CD14-positive monocyte (primary cell): ENCODE results near the gene CDH2. TPM values are rescaled to one million over a fixed set of nuclear protein-coding genes. Genes with fewer than 3 reads are reported as not detected.

Experiments used
- DNase-seq, 3 donors: peaks; one replicate each; pipeline ENCODE4 v3.0.0-alpha.2; 2011 to 2022
- H2AFZ ChIP-seq: 2 replicates; pipeline ENCODE4 v1.6.0; 2012; ENCODE audit warnings: mild to moderate bottlenecking, low read depth, low read length, inconsistent platforms; ENCODE audit not compliant: insufficient read depth, poor library complexity, severe bottlenecking
- H3K27ac ChIP-seq, 2 donors: 1 replicate in 1 of 2; 2 replicates in 1 of 2; pipeline ENCODE4 v1.5.1; 2012 to 2013; ENCODE audit warnings: low read length in 2 of 2, control low read depth in 1 of 2, inconsistent platforms in 1 of 2, low read depth in 1 of 2, mild to moderate bottlenecking in 1 of 2
- H3K27me3 ChIP-seq, 2 donors: one replicate each; pipeline versions ENCODE4 v1.6.0 to v1.6.1; 2011 to 2013; ENCODE audit warnings: low read length in 2 of 2; ENCODE audit not compliant: control insufficient read depth in 2 of 2, insufficient read depth in 2 of 2
- H3K36me3 ChIP-seq, 2 donors: replicated peaks in 1 of 2; 1 replicate in 1 of 2; 2 replicates in 1 of 2; pipeline versions ENCODE4 v1.5.1 to v1.6.1; 2012 to 2013; ENCODE audit warnings: low read length in 2 of 2, control low read depth in 1 of 2, inconsistent platforms in 1 of 2, mild to moderate bottlenecking in 1 of 2; ENCODE audit not compliant: insufficient read depth in 2 of 2, control insufficient read depth in 1 of 2
- H3K4me1 ChIP-seq, 2 donors: 1 replicate in 1 of 2; 2 replicates in 1 of 2; pipeline versions ENCODE4 v1.5.1 to v1.6.1; 2012 to 2013; ENCODE audit warnings: low read length in 2 of 2, control low read depth in 1 of 2, inconsistent platforms in 1 of 2, mild to moderate bottlenecking in 1 of 2, moderate library complexity in 1 of 2; ENCODE audit not compliant: insufficient read depth in 2 of 2, control insufficient read depth in 1 of 2
- H3K4me2 ChIP-seq: replicated peaks from 2 replicates; pipeline ENCODE3; 2012; ENCODE audit warnings: low read length, moderate library complexity, mild to moderate bottlenecking; ENCODE audit not compliant: poor library complexity, severe bottlenecking; ENCODE audit errors: extremely low read depth
- H3K4me3 ChIP-seq, 3 experiments: fragments of 200-600 bp in 1 of 3; sonication (generic) in 1 of 3; replicated peaks in 1 of 3; 1 replicate in 2 of 3; 2 replicates in 1 of 3; pipeline ENCODE4 v1.5.1; 2011 to 2013; ENCODE audit warnings: low read length in 3 of 3, mild to moderate bottlenecking in 3 of 3, control low read depth in 2 of 3, low read depth in 2 of 3, inconsistent platforms in 1 of 3, moderate library complexity in 1 of 3
- H3K79me2 ChIP-seq: 2 replicates; pipeline ENCODE4 v1.6.0; 2012; ENCODE audit warnings: mild to moderate bottlenecking, control low read depth, inconsistent platforms, low read length, moderate library complexity; ENCODE audit not compliant: insufficient read depth
- H3K9ac ChIP-seq: 2 replicates; pipeline ENCODE4 v1.6.0; 2017; ENCODE audit warnings: low read length, mild to moderate bottlenecking; ENCODE audit not compliant: insufficient read depth, poor library complexity, severe bottlenecking
- H3K9me3 ChIP-seq, 2 donors: replicated peaks in 1 of 2; 1 replicate in 1 of 2; 2 replicates in 1 of 2; pipeline versions ENCODE4 v1.5.1 to v1.6.1; 2012 to 2013; ENCODE audit warnings: low read length in 2 of 2, control low read depth in 1 of 2; ENCODE audit not compliant: control insufficient read depth in 1 of 2, insufficient read depth in 1 of 2
- H4K20me1 ChIP-seq: 2 replicates; pipeline ENCODE4 v1.6.0; 2012; ENCODE audit warnings: mild to moderate bottlenecking, low read length, control low read depth, moderate library complexity; ENCODE audit not compliant: insufficient read depth
- H3K27ac Mint-ChIP-seq, 7 donors: one replicate each; pipeline ENCODE4 v1.8.0; 2020; ENCODE audit warnings: mild to moderate bottlenecking in 7 of 7, mixed read lengths in 7 of 7, moderate library complexity in 6 of 7, inconsistent platforms in 2 of 7
- H3K27me3 Mint-ChIP-seq, 3 donors: one replicate each; pipeline ENCODE4 v1.8.0; 2021 to 2022; ENCODE audit warnings: low read depth in 3 of 3, mild to moderate bottlenecking in 3 of 3, mixed read lengths in 3 of 3, moderate library complexity in 3 of 3, inconsistent platforms in 1 of 3
- H3K36me3 Mint-ChIP-seq, 2 donors: one replicate each; pipeline ENCODE4 v1.8.0; 2020; ENCODE audit warnings: mixed read lengths in 2 of 2, inconsistent platforms in 1 of 2, mild to moderate bottlenecking in 1 of 2
- H3K4me1 Mint-ChIP-seq: one replicate; pipeline ENCODE4 v1.8.0; 2020; ENCODE audit warnings: mild to moderate bottlenecking, mixed read lengths
- H3K4me3 Mint-ChIP-seq, 2 donors: one replicate each; pipeline ENCODE4 v1.8.0; 2020; ENCODE audit warnings: mild to moderate bottlenecking in 2 of 2, mixed read lengths in 2 of 2, moderate library complexity in 1 of 2
- H3K9me3 Mint-ChIP-seq, 7 donors: one replicate each; pipeline ENCODE4 v1.8.0; 2020 to 2022; ENCODE audit warnings: mixed read lengths in 7 of 7, mild to moderate bottlenecking in 6 of 7, moderate library complexity in 6 of 7, inconsistent platforms in 2 of 7
- WGBS: methylation state at CpG from one replicate; pipeline ENCODE4 v1.1.5; 2013; ENCODE audit warnings: missing lambda C conversion rate; ENCODE audit not compliant: insufficient coverage; 5-methylcytosine and 5-hydroxymethylcytosine counted together
- intact Hi-C, 2 donors: fragments of 100-400 bp; cut with micrococcal nuclease; formaldehyde crosslinking; loops; one replicate each; pipeline versions ENCODE4 v1.15.0 to v1.15.1; 2023
- polyA plus RNA-seq, 3 donors: library from polyadenylated mRNA; depleted of rRNA in 1 of 3; unstranded in 2 of 3; stranded (reverse) in 1 of 3; fragments of 300-500 nt in 2 of 3; fragments of >200 nt in 1 of 3; fragmentation: Illumina TruSeq in 2 of 3; gene quantifications; 1 replicate in 2 of 3; 2 replicates in 1 of 3; pipeline ENCODE4 v1.2.3, GENCODE V29; 2012 to 2021
- TF ChIP-seq, protein P1 (sequence below): fragments of 200-600 bp; IDR thresholded peaks from one replicate; pipeline ENCODE4 v1.8.0; 2022; ENCODE audit warnings: antibody characterized with exemption, mild to moderate bottlenecking

CDH2 gene
- polyA plus RNA-seq, 3 donors: 0.03 to 0.32 (median 0.08) TPM

DNA sequence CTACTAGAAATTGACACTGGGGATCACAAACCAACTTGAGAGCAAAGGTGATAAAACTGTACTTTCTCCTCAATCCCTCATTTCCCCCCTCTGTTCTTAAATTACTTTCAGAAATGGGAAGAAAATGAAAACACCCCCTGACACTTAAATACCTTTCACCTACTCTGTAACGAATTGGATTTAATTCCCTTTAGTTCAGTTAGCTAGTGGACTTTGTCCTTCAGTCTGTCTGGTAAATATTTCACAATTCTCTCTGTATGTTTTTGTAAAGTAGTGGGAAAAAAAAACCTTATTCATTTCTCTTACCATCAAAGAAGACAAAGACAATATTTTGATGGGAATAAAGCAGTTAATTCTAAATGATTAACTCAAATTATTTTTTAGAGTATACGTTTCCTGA lies 85.7 kb downstream of the CDH2 start:
- H3K4me3 Mint-ChIP-seq: no peak overlapping the region
- WGBS: no CpG with 5 or more reads among the region's 2 CpGs
- no peaks in the 10 kb centered on the region for H3K79me2 ChIP-seq

DNA sequence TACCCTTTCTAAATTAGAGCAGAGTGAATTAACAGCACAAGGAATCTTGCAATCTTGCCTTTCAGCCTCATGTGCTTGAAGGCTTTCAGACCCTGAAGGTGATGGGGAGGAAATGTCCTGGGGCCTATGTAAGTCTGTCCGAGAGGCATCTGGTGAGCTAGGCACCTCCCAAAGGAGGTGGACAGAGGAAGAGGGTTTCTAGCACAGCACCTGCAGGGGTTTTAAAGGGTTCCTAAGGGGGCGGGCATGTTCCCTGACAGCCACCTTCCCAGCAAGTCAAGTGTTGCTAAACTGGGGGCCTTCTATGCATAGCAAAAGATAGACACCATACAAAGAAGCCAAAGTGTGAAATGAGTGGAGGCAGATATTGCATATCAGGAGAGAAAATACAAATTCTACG lies 88.5 kb downstream of the CDH2 start:
- no peaks in the 10 kb centered on the region for H3K36me3 Mint-ChIP-seq
- no peaks in the 10 kb centered on the region for H3K36me3 ChIP-seq
- 100% methylated on average over 1 of the region's 3 CpGs for WGBS
- H3K79me2 ChIP-seq: no peaks in the 10 kb centered on the region
- intact Hi-C loops: no loop called here
- no peak overlapping the region for H3K9ac ChIP-seq
- no peak for DNase-seq
- H3K27me3 Mint-ChIP-seq: no peaks in the 10 kb centered on the region
- H3K4me1 Mint-ChIP-seq: no peaks in the 10 kb centered on the region
- no peak overlapping the region for H3K4me3 ChIP-seq
- TF ChIP-seq, protein P1, sequence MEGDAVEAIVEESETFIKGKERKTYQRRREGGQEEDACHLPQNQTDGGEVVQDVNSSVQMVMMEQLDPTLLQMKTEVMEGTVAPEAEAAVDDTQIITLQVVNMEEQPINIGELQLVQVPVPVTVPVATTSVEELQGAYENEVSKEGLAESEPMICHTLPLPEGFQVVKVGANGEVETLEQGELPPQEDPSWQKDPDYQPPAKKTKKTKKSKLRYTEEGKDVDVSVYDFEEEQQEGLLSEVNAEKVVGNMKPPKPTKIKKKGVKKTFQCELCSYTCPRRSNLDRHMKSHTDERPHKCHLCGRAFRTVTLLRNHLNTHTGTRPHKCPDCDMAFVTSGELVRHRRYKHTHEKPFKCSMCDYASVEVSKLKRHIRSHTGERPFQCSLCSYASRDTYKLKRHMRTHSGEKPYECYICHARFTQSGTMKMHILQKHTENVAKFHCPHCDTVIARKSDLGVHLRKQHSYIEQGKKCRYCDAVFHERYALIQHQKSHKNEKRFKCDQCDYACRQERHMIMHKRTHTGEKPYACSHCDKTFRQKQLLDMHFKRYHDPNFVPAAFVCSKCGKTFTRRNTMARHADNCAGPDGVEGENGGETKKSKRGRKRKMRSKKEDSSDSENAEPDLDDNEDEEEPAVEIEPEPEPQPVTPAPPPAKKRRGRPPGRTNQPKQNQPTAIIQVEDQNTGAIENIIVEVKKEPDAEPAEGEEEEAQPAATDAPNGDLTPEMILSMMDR: no peak
- H3K4me3 Mint-ChIP-seq: no peak overlapping the region
- H3K27me3 ChIP-seq: no peaks in the 10 kb centered on the region
- H2AFZ ChIP-seq: no peak overlapping the region
- H4K20me1 ChIP-seq: no peaks in the 10 kb centered on the region
- no peaks in the 10 kb centered on the region for H3K9me3 ChIP-seq
- H3K27ac Mint-ChIP-seq: no peak overlapping the region
- peaks cover 0 to 4% (median 0%) of the 10 kb centered on the region in 7 donors for H3K9me3 Mint-ChIP-seq
- no peak overlapping the region for H3K27ac ChIP-seq
- no peak overlapping the region for H3K4me2 ChIP-seq
- H3K4me1 ChIP-seq: no peaks in the 10 kb centered on the region

More for the DNA sequence above, 85.7 kb downstream of the CDH2 start:
- Histone ChIP-seq H3K9me3 (no peaks in the 10 kb centered on the region), H3K4me3 (no peak overlapping the region), H3K27ac (no peak overlapping the region), H3K9ac (no peak overlapping the region), H2AFZ (no peak overlapping the region), H3K4me2 (no peak overlapping the region), H4K20me1 (no peaks in the 10 kb centered on the region), H3K27me3 (no peaks in the 10 kb centered on the region), H3K36me3 (no peaks in the 10 kb centered on the region), H3K4me1 (no peaks in the 10 kb centered on the region)
- no peak overlapping the region for H3K27ac Mint-ChIP-seq
- intact Hi-C loops: no loop called here
- H3K27me3 Mint-ChIP-seq: no peaks in the 10 kb centered on the region
- H3K36me3 Mint-ChIP-seq: no peaks in the 10 kb centered on the region
- no peak for DNase-seq
- peaks cover 0 to 4% (median 0%) of the 10 kb centered on the region in 7 donors for H3K9me3 Mint-ChIP-seq
- TF ChIP-seq, protein P1: no peak
- H3K4me1 Mint-ChIP-seq: no peaks in the 10 kb centered on the region
